ENCODE data around the gene SCGB1A1. TPM values are rescaled to one million over a fixed set of nuclear protein-coding genes. Genes with fewer than 3 reads are reported as not detected.
"Not testable (repeated sequence)": the region's sequence is repeated elsewhere in the genome, so short reads cannot be mapped to it uniquely, and the experiment has no call there.

Gene SCGB1A1
- polyA plus RNA-seq, 1 of the 3 experiments (the other 2 are of a cell fraction): not detected

DNA sequence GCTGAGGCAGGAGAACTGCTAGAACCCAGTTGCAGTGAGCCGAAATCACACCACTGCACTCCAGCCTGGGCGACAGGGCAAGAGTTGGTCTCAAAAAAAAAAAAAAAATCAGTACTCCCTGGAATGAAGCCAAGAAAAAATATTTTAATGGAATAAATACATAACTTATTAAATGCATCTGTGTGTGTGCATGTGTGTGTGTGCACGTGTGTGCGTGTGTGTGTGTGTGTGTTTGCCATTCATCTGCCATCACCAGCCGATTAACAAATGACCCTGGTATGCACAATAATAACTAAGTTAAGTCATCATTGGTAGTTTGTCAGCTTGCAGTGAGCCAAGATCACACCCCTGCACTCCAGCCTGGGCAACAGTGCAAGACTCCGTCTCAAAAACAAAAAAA is 35.0 kb upstream of the SCGB1A1 start:
- H3K9ac ChIP-seq: no peak overlapping the region
- WGBS (ENCODE audit: low lambda C conversion rate): 79% methylated on average over 6 of the region's 6 CpGs
- no peaks in the 10 kb centered on the region for H3K9me2 ChIP-seq
- TF ChIP-seq FOSL2 (IDR thresholded peaks at IDR 0.05; ENCODE audit: borderline replicate concordance, low read depth) (no peak), FOXJ3 (CRISPR knock-in tag; IDR thresholded peaks at IDR 0.05) (no peak), EZH2phosphoT487 (IDR thresholded peaks at IDR 0.05; ENCODE audit: borderline replicate concordance, low read depth) (no peak)
- TF ChIP-seq, protein P1, sequence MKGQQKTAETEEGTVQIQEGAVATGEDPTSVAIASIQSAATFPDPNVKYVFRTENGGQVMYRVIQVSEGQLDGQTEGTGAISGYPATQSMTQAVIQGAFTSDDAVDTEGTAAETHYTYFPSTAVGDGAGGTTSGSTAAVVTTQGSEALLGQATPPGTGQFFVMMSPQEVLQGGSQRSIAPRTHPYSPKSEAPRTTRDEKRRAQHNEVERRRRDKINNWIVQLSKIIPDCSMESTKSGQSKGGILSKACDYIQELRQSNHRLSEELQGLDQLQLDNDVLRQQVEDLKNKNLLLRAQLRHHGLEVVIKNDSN (IDR thresholded peaks at IDR 0.05; ENCODE audit: borderline replicate concordance, low read depth): no peak
- peaks cover 3% of the 10 kb centered on the region for H3F3A ChIP-seq (replicated peaks; ENCODE audit: insufficient read depth)
- H3K36me3 ChIP-seq (replicated peaks in 1 of 2; ENCODE audit: control insufficient read depth in 1 of 2, insufficient read depth in 2 of 2, low read length in 1 of 2): no peaks in the 10 kb centered on the region
- no peaks in the 10 kb centered on the region for H3K79me2 ChIP-seq (ENCODE audit: insufficient read depth)
- no peak overlapping the region for H3K4me3 ChIP-seq (ENCODE audit: low read depth in 2 of 2, low read length in 1 of 2)
- no peak overlapping the region for H3K4me2 ChIP-seq
- POLR2A ChIA-PET: interaction anchor here (0.6 kb wide), 1 partner anchor 244 kb away, joined by 4 read pairs; no protein-coding TSS in a partner anchor
- peaks cover 0 to 11% of the 10 kb centered on the region in 2 experiments; a peak in 2 of 4 replicates for H3K4me1 ChIP-seq (ENCODE audit: control insufficient read depth in 1 of 2, insufficient read depth in 2 of 2, low read depth in 1 of 2, low read length in 1 of 2)
- no peak for DNase-seq
- H2AFZ ChIP-seq (ENCODE audit: low read depth): no peak overlapping the region
- H3K27ac ChIP-seq (ENCODE audit: low read depth in 2 of 2, low read length in 1 of 2): no peak overlapping the region
- no peaks in the 10 kb centered on the region for H4K20me1 ChIP-seq (ENCODE audit: insufficient read depth)
- CTCF ChIA-PET: interaction anchor here (1.0 to 2.1 kb wide), 4 partner anchors 11 to 159 kb away, joined by 5 to 11 read pairs (median 5); no protein-coding TSS in a partner anchor
- no peaks in the 10 kb centered on the region for H3K9me3 ChIP-seq
- no peaks in the 10 kb centered on the region; the same call in 1 of the 2 replicates for H3K27me3 ChIP-seq (ENCODE audit: insufficient read depth)

DNA sequence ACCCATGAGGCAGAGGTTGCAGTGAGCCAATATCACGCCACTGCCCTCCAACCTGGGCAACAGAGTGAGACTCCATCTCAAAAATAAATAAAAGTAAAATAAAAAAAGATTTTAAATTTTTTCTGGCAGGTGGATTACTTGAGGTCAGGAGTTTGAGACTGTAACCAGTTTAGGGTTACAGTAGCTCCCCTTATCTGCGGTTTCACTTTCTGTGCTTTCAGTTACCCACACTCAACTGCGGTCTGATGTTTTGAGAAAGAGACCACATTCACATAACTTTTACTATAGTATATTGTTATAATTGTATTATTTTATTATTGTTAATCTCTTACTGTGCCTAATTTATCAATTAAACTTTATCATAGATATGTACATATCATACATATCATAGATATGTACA is 32.8 kb upstream of the SCGB1A1 start:
- H4K20me1 ChIP-seq (ENCODE audit: insufficient read depth); H3K27me3 ChIP-seq (ENCODE audit: insufficient read depth); H2AFZ ChIP-seq (ENCODE audit: low read depth); H3K79me2 ChIP-seq (ENCODE audit: insufficient read depth); H3K36me3 ChIP-seq (replicated peaks in 1 of 2; ENCODE audit: control insufficient read depth in 1 of 2, insufficient read depth in 2 of 2, low read length in 1 of 2); H3K9me3 ChIP-seq; H3K9ac ChIP-seq; H3K9me2 ChIP-seq; H3K4me3 ChIP-seq (ENCODE audit: low read depth in 2 of 2, low read length in 1 of 2); POLR2A ChIA-PET; H3K27ac ChIP-seq (ENCODE audit: low read depth in 2 of 2, low read length in 1 of 2); H3K4me2 ChIP-seq; H3F3A ChIP-seq (replicated peaks; ENCODE audit: insufficient read depth); DNase-seq: not testable (repeated sequence)
- peaks cover 0 to 11% of the 10 kb centered on the region in 2 experiments; a peak in 2 of 4 replicates for H3K4me1 ChIP-seq (ENCODE audit: control insufficient read depth in 1 of 2, insufficient read depth in 2 of 2, low read depth in 1 of 2, low read length in 1 of 2)
- WGBS (ENCODE audit: low lambda C conversion rate): 88% methylated on average over 3 of the region's 3 CpGs
- CTCF ChIA-PET: interaction anchor here (1.1 to 2.6 kb wide), 4 partner anchors 9 to 278 kb away, joined by 3 to 12 read pairs (median 3); no protein-coding TSS in a partner anchor

- TF ChIP-seq SIN3A (IDR thresholded peaks at IDR 0.05; ENCODE audit: borderline replicate concordance, low read depth, low read length) (no peak), TCF12 (IDR thresholded peaks at IDR 0.05) (no peak), EP300 (IDR thresholded peaks at IDR 0.05; ENCODE audit: borderline replicate concordance in 1 of 2, low read depth in 1 of 2, low read length in 1 of 2) (no peak), JUND (IDR thresholded peaks at IDR 0.05) (no peak), TAF1 (IDR thresholded peaks at IDR 0.05; ENCODE audit: borderline replicate concordance, low read depth, low read length) (no peak), FOXM1 (IDR thresholded peaks at IDR 0.05; ENCODE audit: low read depth) (no peak), FOSL2 (IDR thresholded peaks at IDR 0.05; ENCODE audit: borderline replicate concordance, low read depth) (no peak), GABPA (IDR thresholded peaks at IDR 0.05; ENCODE audit: low read depth) (no peak)
- TF ChIP-seq, protein P2, sequence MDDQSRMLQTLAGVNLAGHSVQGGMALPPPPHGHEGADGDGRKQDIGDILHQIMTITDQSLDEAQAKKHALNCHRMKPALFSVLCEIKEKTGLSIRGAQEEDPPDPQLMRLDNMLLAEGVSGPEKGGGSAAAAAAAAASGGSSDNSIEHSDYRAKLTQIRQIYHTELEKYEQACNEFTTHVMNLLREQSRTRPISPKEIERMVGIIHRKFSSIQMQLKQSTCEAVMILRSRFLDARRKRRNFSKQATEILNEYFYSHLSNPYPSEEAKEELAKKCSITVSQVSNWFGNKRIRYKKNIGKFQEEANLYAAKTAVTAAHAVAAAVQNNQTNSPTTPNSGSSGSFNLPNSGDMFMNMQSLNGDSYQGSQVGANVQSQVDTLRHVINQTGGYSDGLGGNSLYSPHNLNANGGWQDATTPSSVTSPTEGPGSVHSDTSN (IDR thresholded peaks at IDR 0.05): no peak
- TF ChIP-seq, protein P3, sequence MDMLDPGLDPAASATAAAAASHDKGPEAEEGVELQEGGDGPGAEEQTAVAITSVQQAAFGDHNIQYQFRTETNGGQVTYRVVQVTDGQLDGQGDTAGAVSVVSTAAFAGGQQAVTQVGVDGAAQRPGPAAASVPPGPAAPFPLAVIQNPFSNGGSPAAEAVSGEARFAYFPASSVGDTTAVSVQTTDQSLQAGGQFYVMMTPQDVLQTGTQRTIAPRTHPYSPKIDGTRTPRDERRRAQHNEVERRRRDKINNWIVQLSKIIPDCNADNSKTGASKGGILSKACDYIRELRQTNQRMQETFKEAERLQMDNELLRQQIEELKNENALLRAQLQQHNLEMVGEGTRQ (IDR thresholded peaks at IDR 0.05; ENCODE audit: borderline replicate concordance, low read depth, low read length): no peak
- TF ChIP-seq, protein P4, sequence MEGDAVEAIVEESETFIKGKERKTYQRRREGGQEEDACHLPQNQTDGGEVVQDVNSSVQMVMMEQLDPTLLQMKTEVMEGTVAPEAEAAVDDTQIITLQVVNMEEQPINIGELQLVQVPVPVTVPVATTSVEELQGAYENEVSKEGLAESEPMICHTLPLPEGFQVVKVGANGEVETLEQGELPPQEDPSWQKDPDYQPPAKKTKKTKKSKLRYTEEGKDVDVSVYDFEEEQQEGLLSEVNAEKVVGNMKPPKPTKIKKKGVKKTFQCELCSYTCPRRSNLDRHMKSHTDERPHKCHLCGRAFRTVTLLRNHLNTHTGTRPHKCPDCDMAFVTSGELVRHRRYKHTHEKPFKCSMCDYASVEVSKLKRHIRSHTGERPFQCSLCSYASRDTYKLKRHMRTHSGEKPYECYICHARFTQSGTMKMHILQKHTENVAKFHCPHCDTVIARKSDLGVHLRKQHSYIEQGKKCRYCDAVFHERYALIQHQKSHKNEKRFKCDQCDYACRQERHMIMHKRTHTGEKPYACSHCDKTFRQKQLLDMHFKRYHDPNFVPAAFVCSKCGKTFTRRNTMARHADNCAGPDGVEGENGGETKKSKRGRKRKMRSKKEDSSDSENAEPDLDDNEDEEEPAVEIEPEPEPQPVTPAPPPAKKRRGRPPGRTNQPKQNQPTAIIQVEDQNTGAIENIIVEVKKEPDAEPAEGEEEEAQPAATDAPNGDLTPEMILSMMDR (IDR thresholded peaks at IDR 0.05): no peak
- TF ChIP-seq, protein P1 (IDR thresholded peaks at IDR 0.05; ENCODE audit: borderline replicate concordance, low read depth): no peak
- no peak overlapping the region for H3K27ac ChIP-seq (ENCODE audit: low read depth in 2 of 2, low read length in 1 of 2)
- H3K9me2 ChIP-seq: no peaks in the 10 kb centered on the region
- CTCF ChIA-PET: interaction anchor here (2.6 kb wide), 1 partner anchor 8 kb away, joined by 12 read pairs; no protein-coding TSS in a partner anchor
- H4K20me1 ChIP-seq (ENCODE audit: insufficient read depth): no peaks in the 10 kb centered on the region
- H3K4me2 ChIP-seq: no peak overlapping the region
- no peaks in the 10 kb centered on the region for H3K79me2 ChIP-seq (ENCODE audit: insufficient read depth)
- no peak for DNase-seq
- peaks cover 0 to 4% of the 10 kb centered on the region in 2 experiments; a peak in 1 of 4 replicates for H3K4me1 ChIP-seq (ENCODE audit: control insufficient read depth in 1 of 2, insufficient read depth in 2 of 2, low read depth in 1 of 2, low read length in 1 of 2)
- no peak overlapping the region for H2AFZ ChIP-seq (ENCODE audit: low read depth)
- WGBS (ENCODE audit: low lambda C conversion rate): 77% methylated on average over 3 of the region's 3 CpGs
- H3K9me3 ChIP-seq: no peaks in the 10 kb centered on the region
- no peak overlapping the region for H3K9ac ChIP-seq
- no peaks in the 10 kb centered on the region for H3K27me3 ChIP-seq (ENCODE audit: insufficient read depth)
- peaks cover 3% of the 10 kb centered on the region for H3F3A ChIP-seq (replicated peaks; ENCODE audit: insufficient read depth)
- POLR2A ChIA-PET: no interaction called here
- H3K36me3 ChIP-seq (replicated peaks in 1 of 2; ENCODE audit: control insufficient read depth in 1 of 2, insufficient read depth in 2 of 2, low read length in 1 of 2): no peaks in the 10 kb centered on the region
- no peak overlapping the region for H3K4me3 ChIP-seq (ENCODE audit: low read depth in 2 of 2, low read length in 1 of 2)
These were observed 31.5 kb upstream of the SCGB1A1 start for GRCh38 chr11:62387381-62387780.

Data from SK-N-SH (cell line).